ENCODE measurements around the gene TMEM217.

Gene TMEM217

GRCh38 chr6:37162740-37163139, 95.2 kb downstream of the TMEM217 start:
- no peak for DNase-seq (ENCODE audit: low read depth, low spot score)
- H3K4me3 ChIP-seq (ENCODE audit: low read depth, low read length), result no peak overlapping the region
- TF ChIP-seq CTCF (IDR thresholded peaks at IDR 0.05; ENCODE audit: low read depth, low read length), result no peak
- in situ Hi-C loops (cut with HindIII; ENCODE audit: low sequenced_read_pairs), result no loop called here
